GM18511 (cell line): ENCODE data around the gene RFXAP.
"Not testable (repeated sequence)": the region's sequence is repeated elsewhere in the genome, so short reads cannot be mapped to it uniquely, and the experiment has no call there.

Experiments
- ATAC-seq: cut with Tn5 transposase; IDR thresholded peaks from one replicate; pipeline ENCODE4 v1.9.1; 2021; ENCODE audit warnings: mild to moderate bottlenecking, moderate library complexity; ENCODE audit not compliant: unreplicated experiment

RFXAP gene

GRCh38 chr13:36818804-36819738 is at the start of gene RFXAP:
Gene RFXAP, plus strand, starts transcription at chr13:36819222. Its CDS starts 136 bp downstream, at chr13:36819358.
- ATAC-seq = peak; percentile 86

- no peak for ATAC-seq
Measured at GRCh38 chr13:36769545-36769944, 49.5 kb upstream of the RFXAP start.

GRCh38 chr13:36770741-36771140 is 48.3 kb upstream of the RFXAP start:
- ATAC-seq = no peak

- ATAC-seq = no peak
Measured at GRCh38 chr13:36772853-36773252, 46.2 kb upstream of the RFXAP start.

GRCh38 chr13:36774931-36775330 is 44.1 kb upstream of the RFXAP start:
- ATAC-seq = no peak

GRCh38 chr13:36776175-36776574 is 42.8 kb upstream of the RFXAP start:
- no peak for ATAC-seq

GRCh38 chr13:36778083-36778671 is 40.8 kb upstream of the RFXAP start:
- ATAC-seq = peak; percentile 65

- ATAC-seq = no peak
Measured at GRCh38 chr13:36783890-36784289, 35.1 kb upstream of the RFXAP start.

GRCh38 chr13:36786175-36786574 is 32.8 kb upstream of the RFXAP start:
- not testable (repeated sequence) for ATAC-seq

GRCh38 chr13:36787181-36787580 is 31.8 kb upstream of the RFXAP start:
- ATAC-seq = no peak

GRCh38 chr13:36788276-36788675 is 30.7 kb upstream of the RFXAP start:
- no peak for ATAC-seq

GRCh38 chr13:36789061-36789460 is 30.0 kb upstream of the RFXAP start:
- no peak for ATAC-seq

- no peak for ATAC-seq
Measured at GRCh38 chr13:36789730-36790129, 29.3 kb upstream of the RFXAP start.

GRCh38 chr13:36794706-36795105 is 24.3 kb upstream of the RFXAP start:
- no peak for ATAC-seq

GRCh38 chr13:36795463-36795862 is 23.6 kb upstream of the RFXAP start:
- no peak for ATAC-seq

GRCh38 chr13:36796052-36796451 is 23.0 kb upstream of the RFXAP start:
- ATAC-seq = no peak

- ATAC-seq = no peak
Measured at GRCh38 chr13:36801035-36801434, 18.0 kb upstream of the RFXAP start.

GRCh38 chr13:36804588-36804987 is 14.4 kb upstream of the RFXAP start:
- ATAC-seq = no peak

GRCh38 chr13:36806102-36806501 is 12.9 kb upstream of the RFXAP start:
- peak; percentile 75 for ATAC-seq

GRCh38 chr13:36807616-36808015 is 11.4 kb upstream of the RFXAP start:
- no peak for ATAC-seq

GRCh38 chr13:36813225-36813624 is 5.8 kb upstream of the RFXAP start:
- ATAC-seq = no peak

GRCh38 chr13:36814465-36814864 is 4.6 kb upstream of the RFXAP start:
- ATAC-seq = no peak
